Neural cell (in vitro differentiated cells): ENCODE results near the gene SNTA1.

Experiments
- CTCF ChIP-seq: fragments of 450-650 bp; IDR thresholded peaks from 2 replicates; pipeline ENCODE4 v1.5.1; 2014; ENCODE audit warnings: antibody characterized with exemption, mild to moderate bottlenecking, moderate library complexity; ENCODE audit not compliant: poor library complexity, severe bottlenecking
- EP300 ChIP-seq: fragments of 450-650 bp; conservative IDR thresholded peaks from 2 replicates; pipeline ENCODE4 v1.6.1; 2014; ENCODE audit warnings: antibody characterized with exemption, mild to moderate bottlenecking, moderate library complexity; ENCODE audit not compliant: poor library complexity, severe bottlenecking

DNA sequence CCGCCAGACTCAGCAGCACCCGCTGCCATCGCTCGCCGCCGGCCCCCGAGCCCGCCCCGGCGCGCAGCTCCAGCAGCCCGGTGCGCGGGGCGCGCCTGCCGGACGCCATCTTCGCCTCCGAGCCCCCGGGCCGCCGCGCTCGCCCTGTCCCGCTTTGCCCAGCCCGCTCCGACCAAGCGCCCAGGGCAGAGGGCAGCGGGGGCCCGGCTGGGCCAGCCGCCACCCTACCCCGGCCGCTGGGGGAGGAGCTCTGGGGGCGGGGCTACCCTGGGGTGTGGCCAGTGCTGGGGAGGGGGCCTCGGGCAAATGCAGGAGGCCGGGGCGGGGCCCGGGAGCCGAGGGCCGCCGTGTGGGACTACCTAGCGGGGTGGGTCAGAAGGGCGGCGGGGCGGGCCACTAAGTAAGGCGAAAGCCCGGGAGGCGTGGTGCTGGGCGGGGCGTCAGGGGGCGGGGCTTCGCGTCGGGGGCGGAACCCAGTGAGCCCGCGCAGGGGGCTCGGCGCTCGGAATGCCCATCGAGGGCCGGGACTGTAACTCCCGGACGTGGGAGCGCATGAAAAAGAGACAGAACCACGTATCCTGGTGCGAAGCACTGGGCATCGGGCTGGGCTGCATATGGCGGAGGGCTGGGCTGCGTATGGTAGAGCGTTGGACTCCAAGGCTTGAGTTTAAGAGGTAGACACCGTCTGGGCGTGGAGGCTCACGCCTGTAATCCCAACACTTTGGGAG lies at the start of gene SNTA1:
- TF ChIP-seq CTCF (peak; percentile 5), EP300 (peak; percentile 12)
